Activated effector memory CD4-positive, alpha-beta T cell treated with Interleukin-2 at 50 U/mL for 16 hours (primary cell): ENCODE data around the gene KCNJ15.

Experiments
- DNase-seq: peaks from one replicate; pipeline ENCODE4 v3.0.0-alpha.2; 2020

Gene KCNJ15

DNA sequence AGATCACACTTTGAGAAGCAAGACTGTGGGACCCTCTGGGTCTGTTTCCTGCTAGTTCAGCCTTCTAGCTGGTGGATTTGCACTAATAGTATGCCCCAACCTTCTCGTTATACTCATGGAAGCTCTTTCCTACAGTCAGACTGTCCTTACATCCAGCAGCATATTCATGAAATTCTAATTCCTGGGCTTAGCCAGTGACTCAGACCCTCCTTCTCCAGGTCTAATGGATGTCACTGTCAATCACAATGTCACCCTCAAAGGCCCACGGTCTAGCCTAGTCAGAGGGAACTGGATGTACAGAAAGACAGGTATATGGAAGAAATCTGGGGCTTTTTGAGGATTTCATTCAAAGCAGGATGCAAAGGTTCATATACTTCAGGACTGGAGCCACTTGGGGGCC lies 72.4 kb downstream of the KCNJ15 start:
- DNase-seq, result no peak

DNA sequence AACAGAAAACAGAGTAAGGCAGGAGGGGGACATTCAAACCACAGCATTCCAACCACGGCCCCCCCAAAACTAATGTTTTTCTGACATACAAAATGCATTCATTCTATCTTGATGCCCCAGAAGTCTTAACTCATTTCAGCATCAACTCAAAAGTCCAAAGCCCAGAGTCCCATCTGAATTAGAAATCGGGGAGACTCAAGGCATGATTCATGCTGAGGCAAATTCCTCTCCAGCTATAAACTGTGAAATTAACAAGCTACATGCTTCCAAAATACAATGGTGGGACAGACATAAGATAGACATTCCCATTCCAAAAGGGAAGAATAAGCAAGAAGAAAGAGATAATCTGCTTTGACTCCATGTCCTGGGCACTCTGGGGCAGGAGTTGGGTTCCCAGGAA lies 73.9 kb downstream of the KCNJ15 start:
- DNase-seq, result no peak

DNA sequence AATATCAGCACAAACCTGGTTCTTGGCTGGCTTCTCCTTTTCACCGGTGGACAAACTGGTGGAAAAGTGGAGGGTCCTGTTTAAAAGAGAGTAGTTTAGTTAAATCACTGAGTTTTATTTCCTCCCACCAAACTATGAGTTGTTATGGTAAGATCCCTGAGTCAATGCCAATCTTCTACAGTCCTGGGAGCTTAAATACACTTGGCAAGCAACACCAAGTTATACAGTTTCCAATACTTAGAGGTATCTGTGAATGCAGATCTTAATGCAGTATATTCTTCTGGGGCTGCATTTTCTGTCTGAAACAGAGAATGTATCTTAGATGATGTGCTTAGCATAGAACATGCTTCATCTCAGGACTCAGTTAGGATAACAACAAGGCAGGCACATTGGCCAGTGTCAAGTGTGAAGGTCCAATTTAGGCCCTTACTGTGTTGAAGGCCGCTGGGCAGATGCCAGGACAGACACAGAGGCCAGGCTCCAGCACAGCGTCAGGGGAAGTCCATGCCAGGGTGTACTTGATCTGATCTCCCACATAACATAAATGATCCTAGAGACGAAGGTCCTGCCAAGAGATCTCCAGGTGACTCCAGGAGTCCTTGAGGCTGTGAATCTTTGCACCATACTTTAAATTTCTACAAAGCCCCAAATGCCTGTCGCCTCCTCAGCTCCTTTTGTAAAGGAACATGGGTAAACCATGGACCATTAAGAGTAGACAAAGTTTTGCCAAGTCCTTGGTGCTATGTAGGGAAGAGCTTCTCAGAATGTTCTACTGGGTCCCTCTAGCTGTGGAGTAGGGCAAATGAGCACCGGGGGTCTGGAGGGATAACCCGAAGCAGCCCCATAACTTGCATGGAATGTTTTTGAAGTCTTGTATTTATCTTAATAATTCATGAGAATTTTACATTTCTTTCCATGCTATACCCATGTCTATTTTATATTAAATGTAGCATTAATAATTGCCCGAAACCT lies 76.8 kb downstream of the KCNJ15 start:
- no peak for DNase-seq

DNA sequence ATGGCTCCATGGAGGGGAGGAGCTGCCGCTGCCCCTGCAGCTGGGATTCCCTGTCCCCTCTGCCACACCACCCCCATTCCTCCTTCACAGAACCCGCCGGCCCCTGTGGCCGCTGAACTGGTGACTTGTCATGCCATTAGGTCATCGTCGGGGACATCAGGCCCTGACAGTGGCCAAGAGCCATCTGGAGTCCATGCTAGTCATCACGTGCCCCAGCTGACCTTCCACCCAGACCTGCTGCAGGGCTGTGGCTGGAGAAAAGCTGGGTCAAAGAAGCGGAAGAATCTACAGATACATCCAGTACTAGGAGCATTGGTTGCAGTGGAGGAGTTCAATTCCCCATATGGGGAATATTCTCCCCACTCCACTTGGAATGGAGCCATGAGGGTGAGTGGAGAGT lies 78.1 kb downstream of the KCNJ15 start:
- no peak for DNase-seq

DNA sequence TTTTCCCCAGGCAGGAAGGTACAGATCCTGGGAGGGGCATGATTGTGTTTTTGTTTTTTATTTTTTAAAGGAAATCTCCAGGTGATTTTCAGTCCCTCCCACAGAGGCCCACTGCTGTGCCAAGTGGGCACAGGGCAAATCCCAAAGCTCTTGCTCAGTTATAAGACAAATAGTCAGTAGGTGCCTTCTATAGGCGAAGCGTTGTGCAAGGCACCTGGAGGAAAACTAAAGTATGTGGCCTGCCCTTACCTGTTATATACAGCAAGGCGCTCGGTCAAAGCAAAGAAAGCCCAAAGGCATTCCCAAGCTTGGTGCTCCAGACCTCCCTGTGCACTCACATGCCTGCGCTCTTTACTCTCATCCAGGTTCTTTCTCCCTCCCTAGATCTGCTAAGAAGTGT lies 81.0 kb downstream of the KCNJ15 start:
- no peak for DNase-seq

DNA sequence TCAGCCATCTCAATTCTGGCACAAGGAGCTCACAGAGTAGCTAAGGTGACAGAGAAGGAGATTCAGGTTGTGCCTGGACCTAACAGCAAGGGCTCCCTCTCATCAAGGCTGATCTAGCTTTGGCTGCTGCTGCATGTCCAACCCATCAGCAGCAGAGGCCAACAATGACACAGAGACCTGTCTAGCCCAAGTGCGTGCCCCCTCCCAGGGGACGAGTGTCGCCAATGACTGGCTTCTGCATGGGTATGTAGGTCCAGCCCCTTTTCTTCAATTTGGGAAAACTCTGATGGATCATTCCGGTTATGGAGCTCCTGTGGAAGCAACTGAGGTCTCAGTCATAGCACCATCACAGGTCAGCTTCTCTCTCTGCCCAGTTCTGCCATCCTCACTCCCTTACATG lies 83.3 kb downstream of the KCNJ15 start:
- DNase-seq, result no peak

DNA sequence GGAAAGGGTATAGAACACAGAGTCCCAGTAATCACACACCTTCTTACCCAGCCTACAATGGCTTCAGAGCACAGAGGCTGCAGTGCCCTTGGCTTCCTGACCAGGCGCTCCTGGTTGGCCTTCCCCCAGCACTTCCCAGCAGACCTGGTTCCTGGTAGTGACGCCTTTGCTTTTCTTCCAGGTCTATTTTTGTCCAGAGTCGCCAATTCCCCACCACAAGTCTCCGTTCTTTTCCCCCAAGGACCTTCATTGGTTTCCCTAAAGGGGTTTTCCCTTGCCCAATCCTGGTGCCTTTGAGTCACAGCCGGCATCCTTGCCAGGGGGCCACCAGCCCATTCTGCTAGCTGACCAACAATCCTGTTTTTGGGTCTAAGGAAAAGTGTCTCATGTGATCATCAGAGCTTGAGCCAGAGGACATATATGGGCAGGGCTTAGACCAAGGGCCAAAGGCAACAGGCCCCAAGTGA lies 84.8 kb downstream of the KCNJ15 start:
- no peak for DNase-seq

DNA sequence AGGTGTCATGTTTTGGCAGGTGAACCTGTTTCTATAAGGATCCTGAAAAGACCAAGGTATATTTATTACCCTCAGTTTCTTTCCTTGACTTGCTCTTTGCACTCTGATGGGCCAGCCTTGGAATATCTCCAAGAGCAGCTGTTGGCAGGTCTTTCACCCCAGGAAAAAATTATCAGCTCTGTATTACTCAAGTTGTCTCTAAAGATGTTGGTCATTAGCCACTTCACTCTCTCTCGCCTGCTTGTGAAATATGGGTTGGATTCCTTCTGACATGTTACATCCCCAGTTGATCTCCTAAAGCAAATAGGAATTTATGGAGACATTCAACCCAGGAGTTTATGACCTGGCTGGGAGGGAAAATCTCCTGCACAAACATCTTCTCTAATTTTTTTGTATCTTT lies 85.9 kb downstream of the KCNJ15 start:
- no peak for DNase-seq

DNA sequence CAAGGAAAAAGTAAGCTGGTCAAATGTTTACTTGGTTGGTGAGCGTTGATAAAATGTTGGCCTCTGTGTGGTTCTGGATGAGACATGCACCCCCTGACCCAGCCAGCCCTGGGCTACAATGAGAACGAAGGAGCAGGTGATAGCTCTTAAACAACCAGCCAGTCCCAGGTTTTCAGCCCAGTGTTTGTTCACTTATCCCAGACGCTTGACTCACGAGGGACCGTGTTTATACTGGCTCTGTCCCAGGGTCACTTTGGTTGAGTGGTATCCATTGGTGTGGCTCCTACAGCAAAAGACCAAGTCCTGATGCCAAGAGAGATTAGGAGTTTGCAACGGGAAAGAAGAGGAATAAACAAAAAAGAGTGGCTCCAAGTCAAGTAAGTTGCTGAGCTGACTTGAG lies 86.9 kb downstream of the KCNJ15 start:
- DNase-seq, result no peak

DNA sequence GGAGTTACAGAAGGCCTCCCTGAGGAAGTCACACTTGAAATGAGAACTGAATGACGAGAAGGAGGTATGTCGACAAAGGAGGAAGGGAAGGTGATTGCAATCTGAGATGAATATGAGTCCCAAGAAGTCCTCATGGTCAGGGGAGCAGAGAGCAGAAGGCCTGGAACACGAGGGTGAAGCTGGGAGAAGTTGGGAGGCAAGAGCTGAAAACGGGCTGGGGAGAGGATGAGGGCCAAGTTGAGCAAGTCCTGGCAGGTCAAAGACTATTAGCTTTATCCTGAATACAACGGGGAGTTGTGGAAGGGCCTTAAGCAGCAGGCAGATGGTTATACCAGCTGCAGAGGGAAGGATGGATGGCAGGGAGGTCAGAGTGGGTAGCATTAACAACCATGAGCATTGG lies 89.5 kb downstream of the KCNJ15 start:
- no peak for DNase-seq

DNA sequence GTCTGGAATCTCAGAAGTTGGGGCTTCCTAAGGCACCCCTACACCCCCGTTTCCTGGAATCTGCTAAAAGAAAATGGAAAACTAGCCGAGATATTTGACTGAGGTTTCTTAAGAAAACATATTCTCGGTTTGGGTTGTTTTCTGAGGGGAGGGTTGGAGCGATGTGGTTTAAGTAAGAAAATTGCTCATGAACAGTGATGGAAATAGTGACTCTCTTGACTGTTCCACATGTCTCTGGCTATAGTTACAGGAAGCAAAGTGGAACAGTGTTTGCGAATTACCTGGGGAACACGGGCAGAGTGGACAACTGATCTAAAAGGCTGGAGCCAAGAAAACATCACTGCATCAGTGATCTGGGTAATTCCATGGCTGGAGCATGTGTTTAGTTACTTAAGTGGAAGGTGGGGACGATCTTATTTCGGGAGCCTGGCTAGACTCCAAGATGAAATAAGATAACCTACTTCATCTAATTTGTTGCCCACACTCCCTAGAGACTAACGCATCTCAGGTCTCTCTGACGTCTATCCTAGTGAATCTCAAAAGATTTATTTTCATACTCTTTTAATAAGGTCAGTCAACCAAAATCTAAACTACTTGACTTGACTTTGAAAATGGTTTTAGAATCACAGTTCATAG lies 92.4 kb downstream of the KCNJ15 start:
- DNase-seq, result no peak

DNA sequence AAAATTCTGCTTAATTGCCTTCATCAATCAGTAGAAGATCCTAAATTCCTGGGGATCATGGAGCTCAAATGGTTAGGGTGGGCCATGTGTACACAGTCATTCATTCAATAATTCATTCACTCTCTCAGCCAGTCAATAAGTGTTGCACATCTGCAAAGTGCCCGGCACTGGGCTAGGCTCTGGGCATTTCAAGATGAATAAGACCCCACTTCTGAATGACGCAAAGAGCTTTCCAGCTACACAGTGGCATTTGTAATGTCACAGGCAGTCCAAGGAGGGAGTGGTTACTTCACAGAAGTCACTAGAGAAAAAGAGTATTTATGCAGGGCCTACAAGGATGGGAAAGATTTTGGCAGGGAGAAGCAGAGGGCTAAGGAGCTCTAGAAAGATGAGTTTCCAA lies 93.2 kb downstream of the KCNJ15 start:
- DNase-seq, result no peak

DNA sequence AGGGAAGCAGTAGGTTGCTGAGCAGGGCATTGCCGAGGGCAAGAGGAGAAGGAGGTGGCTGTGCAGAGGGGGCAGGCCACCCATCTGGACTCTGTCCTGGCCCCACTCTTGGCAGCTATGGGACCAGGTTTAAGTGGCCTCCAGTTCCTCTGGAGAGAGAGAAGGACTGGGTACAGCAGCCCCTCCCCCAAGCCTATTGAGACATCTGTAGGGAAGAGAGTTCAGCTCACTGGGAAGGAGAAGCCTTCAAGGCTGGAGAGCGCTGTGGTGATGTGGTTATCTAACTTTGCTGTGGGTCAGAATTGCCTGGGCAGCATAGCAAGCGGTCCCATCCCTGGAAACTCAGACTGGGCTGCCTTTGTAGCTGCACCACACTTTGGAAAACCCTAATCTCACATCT lies 93.9 kb downstream of the KCNJ15 start:
- no peak for DNase-seq

DNA sequence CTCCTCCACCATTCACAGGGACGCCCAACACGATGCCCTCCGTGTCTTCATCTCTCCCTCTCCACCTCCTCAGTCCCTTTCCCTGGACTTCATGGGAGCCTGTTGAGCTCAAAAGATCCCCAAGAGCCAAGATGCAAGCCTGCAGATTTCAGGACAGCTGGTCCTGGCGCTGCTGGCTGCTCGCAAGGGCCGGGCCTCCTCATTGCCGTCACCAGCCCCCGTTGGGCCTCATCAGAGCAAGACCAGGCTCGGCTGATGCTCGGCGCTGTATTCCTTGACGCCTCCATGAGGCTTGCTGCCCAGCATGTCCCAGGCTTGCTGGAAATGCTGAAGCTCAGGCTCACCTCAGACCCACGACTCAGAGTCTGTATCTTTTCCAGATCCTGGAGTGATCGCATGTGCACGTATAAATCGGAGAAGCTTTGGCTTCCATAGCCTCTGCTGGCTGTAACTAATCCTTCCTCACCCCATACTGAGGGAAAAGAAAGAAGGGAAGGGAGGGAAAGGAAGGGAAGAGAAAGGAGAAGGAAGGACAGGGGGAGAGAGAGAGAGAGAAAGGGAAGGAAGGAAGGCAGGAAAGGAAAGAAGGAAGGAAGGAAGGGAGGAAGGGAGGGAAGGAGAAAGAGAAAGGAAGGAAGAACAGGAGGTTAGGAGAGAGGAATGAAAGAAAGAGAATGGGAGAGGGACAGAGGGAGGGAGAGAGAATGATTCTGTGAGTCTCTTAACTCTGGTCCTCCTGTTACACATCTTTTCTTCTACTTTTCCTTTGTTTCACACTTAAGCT lies 94.6 kb downstream of the KCNJ15 start:
- no peak for DNase-seq

DNA sequence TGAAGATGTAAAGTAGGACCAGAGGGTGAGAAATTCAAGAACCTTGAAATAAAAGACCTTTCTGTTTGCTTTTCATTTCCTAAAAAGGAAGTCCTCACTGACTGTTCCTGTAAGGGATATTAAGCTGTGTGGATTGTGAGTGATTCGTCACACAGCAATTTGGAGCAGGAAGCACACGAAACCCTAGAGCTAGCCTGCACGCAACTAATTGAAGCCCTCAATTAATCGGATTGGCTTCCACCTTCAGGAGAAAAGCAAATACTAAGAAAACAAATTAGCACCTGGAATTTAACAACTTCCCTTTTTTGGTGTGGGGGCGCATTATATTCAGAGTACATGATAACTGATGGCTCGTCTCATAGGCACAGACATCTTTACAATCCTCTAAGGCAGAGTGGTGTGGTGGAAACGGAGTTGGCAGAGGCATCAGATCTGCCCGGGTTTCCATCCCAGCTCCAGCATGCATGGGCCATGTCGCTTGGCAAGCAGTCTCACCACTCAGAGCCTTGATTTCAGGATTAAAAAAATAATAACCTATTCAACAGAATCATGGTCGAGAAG lies 95.2 kb downstream of the KCNJ15 start:
- no peak for DNase-seq

DNA sequence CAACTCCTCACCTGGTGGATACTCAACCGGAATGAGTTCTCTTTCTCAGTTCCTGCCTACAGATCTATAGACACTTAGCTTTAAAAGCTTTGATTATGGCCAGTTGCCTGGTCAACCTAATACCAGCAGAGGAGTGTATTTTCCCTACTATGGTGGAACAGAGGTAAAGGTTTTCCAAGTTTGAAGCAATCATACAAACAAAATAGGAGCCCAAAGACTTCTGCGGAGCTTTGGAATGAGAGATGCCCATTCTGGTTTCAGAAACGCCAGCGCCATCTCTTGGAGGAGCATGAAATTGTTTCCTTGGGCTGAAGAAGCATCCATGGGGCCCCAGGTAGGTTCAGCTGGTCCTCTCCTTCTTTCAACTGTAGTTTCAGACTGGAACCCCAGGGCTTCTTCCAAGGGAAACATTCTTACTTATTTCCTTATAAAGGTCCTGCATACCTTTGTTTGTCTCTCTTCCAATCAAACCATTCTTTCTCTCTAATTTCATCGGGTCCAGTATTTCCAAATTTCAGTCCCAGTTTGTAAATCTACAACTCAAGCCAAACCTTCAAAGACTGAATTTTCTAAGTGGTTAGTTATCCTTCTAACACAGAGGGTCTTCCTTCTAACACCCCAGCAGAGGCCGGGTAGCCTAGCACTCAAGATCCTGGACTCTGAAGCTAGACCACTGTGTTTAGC lies 95.9 kb downstream of the KCNJ15 start:
- DNase-seq, result no peak

DNA sequence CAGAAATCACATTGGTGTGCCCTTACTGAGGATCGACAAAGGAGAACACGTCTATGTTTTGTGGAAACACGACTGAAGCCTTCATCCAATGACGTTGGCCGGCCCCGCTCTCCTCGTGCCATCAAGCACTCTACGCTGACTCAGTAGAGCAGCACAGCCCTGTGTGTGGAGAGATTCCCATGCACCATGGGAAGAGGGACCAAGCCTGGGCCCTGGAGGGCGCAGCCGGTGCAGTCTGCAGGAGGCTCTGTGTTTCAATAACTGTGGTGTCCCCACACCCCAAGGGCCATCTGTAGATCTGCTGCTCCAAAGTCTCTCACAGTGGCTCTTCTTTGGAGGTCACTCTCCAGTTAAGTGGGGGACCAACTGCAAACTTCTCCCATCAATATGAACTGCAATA lies 97.4 kb downstream of the KCNJ15 start:
- no peak for DNase-seq

DNA sequence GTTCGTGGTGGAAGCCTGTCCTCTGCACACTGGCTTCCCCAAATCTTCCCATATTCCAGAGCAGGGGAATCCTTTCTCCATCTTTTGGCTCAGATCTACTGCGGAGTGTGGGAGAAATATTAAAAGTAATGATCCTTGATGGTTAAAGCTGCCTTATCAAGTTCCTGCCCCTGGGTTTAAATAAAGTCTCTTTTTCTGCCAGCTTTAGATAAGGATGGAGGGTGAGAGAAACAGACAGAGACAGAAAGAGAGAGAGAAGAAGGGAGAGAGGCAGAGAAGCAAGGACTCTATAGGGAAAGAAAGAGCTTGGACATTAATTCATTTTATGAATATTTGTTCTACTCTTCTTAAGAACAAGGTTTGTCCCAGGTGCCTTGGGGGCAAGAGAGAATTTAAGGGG lies 98.0 kb downstream of the KCNJ15 start:
- DNase-seq, result no peak

DNA sequence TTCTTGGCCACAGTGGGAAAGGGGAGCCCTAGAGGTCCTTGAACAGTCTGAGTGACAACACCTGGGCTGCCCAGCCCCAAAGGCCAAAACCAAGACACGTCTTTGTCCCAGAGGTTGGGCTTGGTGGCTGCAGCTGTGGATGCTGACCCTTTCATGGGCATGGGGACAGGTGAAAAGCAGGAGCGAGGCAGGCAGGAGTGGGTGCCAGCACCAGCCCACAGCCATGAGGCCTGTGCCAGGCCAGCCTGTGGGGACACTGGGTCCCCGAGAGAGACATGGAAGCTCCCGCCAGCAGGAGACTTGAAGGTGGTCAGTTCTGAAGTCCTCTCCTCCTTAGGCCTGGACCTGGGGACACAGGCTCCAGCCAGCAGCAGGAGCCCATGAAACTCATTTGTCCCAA lies 98.6 kb downstream of the KCNJ15 start:
- DNase-seq, result no peak

DNA sequence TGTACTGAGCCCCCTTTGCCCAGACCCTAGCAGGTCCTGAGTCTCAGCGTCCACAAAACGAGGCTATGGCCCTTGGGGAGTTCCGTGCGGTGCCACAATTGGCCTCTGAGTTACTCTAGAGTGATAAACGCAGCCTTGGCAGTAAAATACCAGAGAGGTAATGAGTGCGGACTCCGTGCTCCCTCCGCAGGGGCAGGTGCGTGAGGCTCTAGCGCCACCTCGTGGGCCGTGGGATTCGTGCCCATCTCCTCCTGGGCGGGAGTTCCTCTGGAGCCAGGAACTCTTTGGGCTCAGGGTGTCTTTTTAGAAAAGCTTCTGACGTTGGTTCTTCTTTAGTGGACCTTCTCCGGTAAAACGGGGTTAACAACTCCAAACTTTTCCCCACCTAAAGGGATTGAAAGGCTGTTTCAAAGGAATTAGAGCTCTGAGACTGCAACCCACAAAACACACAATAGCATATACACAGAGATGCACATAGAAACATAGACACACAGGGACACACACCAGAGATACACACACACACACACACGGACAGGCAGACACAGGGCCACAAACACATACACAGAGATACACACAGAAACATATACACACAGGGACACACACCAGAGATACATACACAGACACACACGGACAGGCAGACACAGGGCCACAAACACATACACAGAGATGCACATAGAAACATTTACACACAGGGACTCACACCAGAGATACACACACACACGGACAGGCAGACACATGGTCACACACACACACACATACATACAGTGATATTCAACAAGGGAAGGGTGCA lies 99.4 kb downstream of the KCNJ15 start:
- peak; percentile 26 for DNase-seq
